Mesodermal cell (in vitro differentiated cells): ENCODE data around the gene DOCK2.

Experiments used
- H3K27ac ChIP-seq: 2 replicates; pipeline ENCODE4 v1.7.0; 2013; ENCODE audit warnings: mild to moderate bottlenecking, low read depth, low read length, moderate library complexity; ENCODE audit not compliant: severe bottlenecking
- H3K36me3 ChIP-seq: 2 replicates; pipeline ENCODE4 v1.7.1; 2013; ENCODE audit warnings: mild to moderate bottlenecking, low read length, moderate library complexity; ENCODE audit not compliant: control insufficient read depth, insufficient read depth
- H3K4me1 ChIP-seq: one replicate; pipeline ENCODE4 v1.7.1; 2013; ENCODE audit warnings: mild to moderate bottlenecking, low read length; ENCODE audit not compliant: insufficient read depth, control insufficient read depth, poor library complexity, severe bottlenecking
- H3K4me3 ChIP-seq: 2 replicates; pipeline ENCODE4 v1.7.0; 2013; ENCODE audit warnings: low read length, control low read depth, mild to moderate bottlenecking; ENCODE audit not compliant: insufficient read depth, poor library complexity, severe bottlenecking; ENCODE audit errors: extremely low read depth
- H3K9me3 ChIP-seq: 2 replicates; pipeline ENCODE4 v1.7.1; 2013; ENCODE audit warnings: mild to moderate bottlenecking, low read length, moderate library complexity; ENCODE audit not compliant: control insufficient read depth
- WGBS, 2 experiments: methylation state at CpG; one replicate each; pipeline ENCODE4 v1.1.5; 2013; ENCODE audit warnings: missing lambda C conversion rate in 2 of 2; ENCODE audit not compliant: insufficient coverage in 2 of 2; 5-methylcytosine and 5-hydroxymethylcytosine counted together

Gene DOCK2

GRCh38 chr5:169993485-169993790, 356.4 kb downstream of the DOCK2 start:
- Histone ChIP-seq H3K4me1 (peaks cover 5% of the 10 kb centered on the region), H3K4me3 (no peak overlapping the region), H3K9me3 (no peaks in the 10 kb centered on the region), H3K27ac (no peak overlapping the region), H3K36me3 (no peaks in the 10 kb centered on the region)
- 83 to 100% methylated on average over 1 to 2 of the region's 2 CpGs for WGBS, 2 experiments

DNA sequence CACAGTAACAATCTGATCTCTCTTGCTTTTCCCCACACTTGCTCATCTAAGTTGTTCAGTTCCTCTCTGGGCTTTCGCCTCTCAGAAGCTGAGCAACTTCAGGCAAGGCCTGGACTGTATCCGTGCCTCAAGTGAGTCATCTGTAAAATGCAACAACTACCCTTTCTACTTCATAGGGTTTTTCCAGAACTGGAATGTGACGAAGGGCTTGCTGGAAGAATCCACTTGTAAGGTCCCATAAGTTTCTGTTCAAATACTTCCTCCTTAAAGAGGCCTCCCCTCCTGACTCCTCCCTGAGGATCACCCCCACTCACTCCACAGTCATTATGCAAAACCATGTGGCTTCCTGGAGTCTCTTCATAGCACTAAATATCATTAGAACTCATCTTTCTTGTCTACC, 360.7 kb downstream of the DOCK2 start:
- 92 to 100% methylated on average over 3 of the region's 3 CpGs for WGBS, 2 experiments
- Histone ChIP-seq H3K4me3 (no peak overlapping the region), H3K4me1 (peaks cover 5% of the 10 kb centered on the region), H3K9me3 (no peaks in the 10 kb centered on the region), H3K36me3 (no peaks in the 10 kb centered on the region), H3K27ac (no peak overlapping the region)

DNA sequence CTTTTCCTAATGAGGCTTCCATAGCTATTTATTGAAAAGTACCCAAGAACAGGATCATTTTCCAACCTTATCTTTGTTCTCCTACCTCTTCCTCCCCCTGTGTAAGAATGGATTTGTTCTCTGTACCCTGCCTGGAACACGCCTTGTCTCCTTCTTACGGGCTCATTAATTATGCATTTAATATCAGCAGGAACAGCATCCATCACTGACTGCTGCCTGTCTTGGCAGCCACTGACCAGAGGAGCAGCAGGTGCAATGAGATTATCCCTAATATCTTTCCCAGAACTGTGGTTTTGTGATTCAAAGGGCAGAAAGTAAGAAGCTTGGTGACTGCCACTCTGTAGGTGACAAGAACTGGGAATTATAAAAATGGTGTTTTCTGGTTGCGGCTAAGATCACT, 362.5 kb downstream of the DOCK2 start:
- Histone ChIP-seq H3K4me1 (peaks cover 3% of the 10 kb centered on the region), H3K9me3 (no peaks in the 10 kb centered on the region), H3K4me3 (no peak overlapping the region), H3K36me3 (no peaks in the 10 kb centered on the region), H3K27ac (no peak overlapping the region)
- 79 to 100% methylated on average over 1 to 3 of the region's 3 CpGs for WGBS, 2 experiments

DNA sequence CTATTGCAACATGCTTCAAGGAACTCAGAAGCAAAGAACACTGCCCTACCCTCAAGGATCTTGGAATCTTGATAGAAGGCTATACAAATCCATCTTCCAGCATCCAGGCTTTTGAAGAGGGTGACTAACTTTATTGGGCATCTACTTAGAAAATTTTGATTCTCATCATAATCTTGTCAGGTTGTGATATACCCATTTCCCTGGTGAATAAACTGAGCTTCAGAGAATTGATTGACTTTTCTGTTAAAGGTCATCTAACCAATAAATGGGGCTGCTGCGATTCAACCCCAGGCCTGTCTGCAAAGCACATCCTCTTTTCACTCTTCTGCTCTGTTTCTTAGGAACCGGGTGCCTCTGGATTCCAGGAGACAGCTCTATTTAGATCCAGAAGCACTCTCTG, 363.1 kb downstream of the DOCK2 start:
- Histone ChIP-seq H3K9me3 (no peaks in the 10 kb centered on the region), H3K36me3 (no peaks in the 10 kb centered on the region), H3K4me3 (no peak overlapping the region), H3K27ac (no peak overlapping the region), H3K4me1 (peaks cover 3% of the 10 kb centered on the region)
- 83 to 90% methylated on average over 1 to 2 of the region's 2 CpGs for WGBS, 2 experiments

DNA sequence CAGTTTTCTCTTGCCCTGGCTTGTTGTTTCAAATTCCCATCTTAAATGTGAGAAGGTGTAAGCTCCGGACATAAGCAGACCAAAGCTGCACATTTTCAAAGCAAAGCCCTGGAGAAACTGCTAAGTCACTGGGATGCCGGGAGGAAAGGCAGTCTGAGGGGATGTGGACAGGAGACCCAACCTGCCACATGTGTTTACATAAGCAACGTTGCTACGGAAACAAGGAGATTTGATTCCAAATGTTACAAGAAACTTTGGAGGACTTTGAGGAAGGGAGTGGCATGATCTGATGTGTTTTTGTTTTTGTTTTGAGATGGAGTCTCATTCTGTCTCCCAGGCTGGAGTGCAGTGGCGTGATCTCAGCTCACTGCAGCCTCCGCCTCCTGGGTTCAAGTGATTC, 368.9 kb downstream of the DOCK2 start:
- H3K27ac ChIP-seq, result no peak overlapping the region
- no peaks in the 10 kb centered on the region for H3K4me1 ChIP-seq
- 84 to 92% methylated on average over 4 of the region's 6 CpGs for WGBS, 2 experiments
- H3K9me3 ChIP-seq, result no peaks in the 10 kb centered on the region
- no peaks in the 10 kb centered on the region for H3K36me3 ChIP-seq
- no peak overlapping the region for H3K4me3 ChIP-seq

DNA sequence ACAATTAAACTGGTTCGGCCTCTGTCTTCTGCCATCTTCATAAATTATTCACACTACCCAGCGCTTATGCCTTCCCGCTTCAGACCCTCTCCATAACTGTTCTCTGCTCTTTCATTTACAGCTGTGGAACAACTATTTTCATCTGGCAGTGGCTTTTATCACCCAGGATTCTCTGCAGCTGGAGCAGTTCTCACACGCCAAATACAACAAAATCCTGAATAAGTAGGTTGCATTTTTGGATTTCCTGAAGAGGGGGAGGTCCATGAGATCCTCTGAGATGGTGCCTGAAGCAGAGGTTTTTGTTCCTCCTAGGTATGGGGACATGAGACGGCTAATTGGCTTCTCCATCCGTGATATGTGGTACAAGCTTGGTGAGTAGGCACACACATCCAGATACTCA, 371.3 kb downstream of the DOCK2 start:
- WGBS, 2 experiments, result 98 to 100% methylated on average over 3 of the region's 6 CpGs
- Histone ChIP-seq H3K4me1 (no peaks in the 10 kb centered on the region), H3K27ac (no peak overlapping the region), H3K4me3 (no peak overlapping the region), H3K9me3 (no peaks in the 10 kb centered on the region), H3K36me3 (no peaks in the 10 kb centered on the region)

GRCh38 chr5:170010595-170010994, 373.5 kb downstream of the DOCK2 start:
- no peaks in the 10 kb centered on the region for H3K9me3 ChIP-seq
- 74 to 90% methylated on average over 2 to 3 of the region's 4 CpGs for WGBS, 2 experiments
- H3K4me1 ChIP-seq, result no peaks in the 10 kb centered on the region
- H3K27ac ChIP-seq, result no peak overlapping the region
- H3K4me3 ChIP-seq, result no peak overlapping the region
- H3K36me3 ChIP-seq, result no peaks in the 10 kb centered on the region

DNA sequence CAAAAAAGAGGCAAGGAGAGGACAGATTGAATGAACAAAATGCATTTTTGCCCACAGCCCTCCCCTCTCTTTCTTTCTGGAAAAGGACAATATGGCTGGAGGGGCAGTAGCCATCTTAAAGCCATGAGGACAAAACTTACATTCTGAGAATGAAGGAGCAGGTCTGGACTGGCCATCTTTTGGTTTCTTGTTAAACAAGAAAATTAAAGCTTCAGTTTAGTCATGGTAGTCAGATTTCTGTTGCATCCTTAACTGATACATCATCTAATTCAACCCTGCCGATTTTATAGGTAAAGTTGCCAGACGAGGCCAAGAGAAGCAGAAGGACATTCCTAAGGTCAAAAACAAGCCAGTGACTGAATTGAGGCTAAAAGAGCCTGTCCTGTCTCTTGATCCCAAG, 374.7 kb downstream of the DOCK2 start:
- WGBS, 2 experiments, result 92 to 100% methylated on average over 1 to 2 of the region's 2 CpGs
- no peaks in the 10 kb centered on the region for H3K4me1 ChIP-seq
- no peak overlapping the region for H3K27ac ChIP-seq
- no peaks in the 10 kb centered on the region for H3K9me3 ChIP-seq
- H3K36me3 ChIP-seq, result no peaks in the 10 kb centered on the region
- H3K4me3 ChIP-seq, result no peak overlapping the region

DNA sequence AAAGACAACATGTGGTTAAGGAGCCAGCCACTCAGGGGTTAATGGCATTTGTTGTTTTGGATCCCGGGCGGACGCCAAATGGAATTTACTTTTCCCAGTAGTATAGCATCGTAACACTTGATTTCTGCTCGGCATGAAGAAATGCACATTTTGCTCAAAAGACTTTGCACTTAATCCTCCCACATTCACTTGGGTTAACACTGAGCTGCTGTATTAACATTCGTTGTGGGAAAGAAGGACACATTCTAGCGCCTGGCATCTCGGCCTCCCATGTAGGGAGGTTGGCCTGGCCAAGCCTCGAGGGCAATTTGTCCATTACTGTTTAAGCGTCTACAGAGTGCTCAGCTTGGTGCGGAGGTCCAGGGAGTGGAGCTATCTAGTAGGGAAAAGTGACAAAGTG, 375.5 kb downstream of the DOCK2 start:
- no peak overlapping the region for H3K27ac ChIP-seq
- H3K4me3 ChIP-seq, result no peak overlapping the region
- no peaks in the 10 kb centered on the region for H3K9me3 ChIP-seq
- no peaks in the 10 kb centered on the region for H3K36me3 ChIP-seq
- no peaks in the 10 kb centered on the region for H3K4me1 ChIP-seq
- 84 to 87% methylated on average over 10 to 11 of the region's 11 CpGs for WGBS, 2 experiments

DNA sequence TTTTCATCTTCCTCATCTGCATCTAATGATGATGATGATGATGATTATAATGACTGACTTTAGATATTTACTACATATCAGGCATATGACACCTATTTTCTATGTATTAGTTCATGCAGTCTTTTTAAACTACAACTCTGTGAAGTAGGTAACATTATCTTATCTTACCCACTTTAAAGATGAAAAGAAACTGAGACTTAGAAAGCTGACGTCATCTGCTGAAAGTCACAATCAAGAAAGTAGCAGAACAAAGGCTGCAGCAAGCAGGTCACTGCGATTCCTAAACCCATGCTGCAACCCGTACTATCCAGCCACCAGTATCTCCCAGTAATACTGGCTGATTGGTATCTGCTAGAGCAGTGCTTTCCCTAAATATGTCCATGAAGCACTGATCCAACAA, 383.3 kb downstream of the DOCK2 start:
- no peaks in the 10 kb centered on the region for H3K9me3 ChIP-seq
- no peak overlapping the region for H3K4me3 ChIP-seq
- no peaks in the 10 kb centered on the region for H3K36me3 ChIP-seq
- H3K4me1 ChIP-seq, result no peaks in the 10 kb centered on the region
- 82 to 88% methylated on average over 1 to 3 of the region's 3 CpGs for WGBS, 2 experiments
- no peak overlapping the region for H3K27ac ChIP-seq

DNA sequence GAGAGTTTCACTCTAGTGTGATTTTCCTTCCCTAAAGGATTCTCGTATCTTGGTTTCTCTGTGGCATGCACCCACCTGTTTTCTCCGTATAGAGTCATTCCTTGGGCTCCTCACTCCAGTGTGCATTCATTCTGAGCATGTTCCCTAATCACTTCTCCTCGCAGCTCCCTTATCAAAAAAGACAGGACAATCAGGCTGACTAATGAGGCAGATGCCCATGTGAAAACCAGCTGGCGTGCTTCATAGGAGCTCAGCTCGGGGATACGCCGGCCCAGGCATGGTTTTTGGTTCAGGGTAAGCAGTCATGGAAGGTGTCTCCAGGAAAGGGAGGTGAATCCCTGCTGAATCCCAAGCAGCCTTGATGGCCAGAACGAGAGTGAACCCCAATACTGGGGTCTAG, 384.4 kb downstream of the DOCK2 start:
- Histone ChIP-seq H3K4me3 (no peak overlapping the region), H3K36me3 (no peaks in the 10 kb centered on the region), H3K4me1 (no peaks in the 10 kb centered on the region), H3K27ac (no peak overlapping the region), H3K9me3 (no peaks in the 10 kb centered on the region)
- WGBS, 2 experiments, result 94 to 96% methylated on average over 7 to 8 of the region's 8 CpGs

DNA sequence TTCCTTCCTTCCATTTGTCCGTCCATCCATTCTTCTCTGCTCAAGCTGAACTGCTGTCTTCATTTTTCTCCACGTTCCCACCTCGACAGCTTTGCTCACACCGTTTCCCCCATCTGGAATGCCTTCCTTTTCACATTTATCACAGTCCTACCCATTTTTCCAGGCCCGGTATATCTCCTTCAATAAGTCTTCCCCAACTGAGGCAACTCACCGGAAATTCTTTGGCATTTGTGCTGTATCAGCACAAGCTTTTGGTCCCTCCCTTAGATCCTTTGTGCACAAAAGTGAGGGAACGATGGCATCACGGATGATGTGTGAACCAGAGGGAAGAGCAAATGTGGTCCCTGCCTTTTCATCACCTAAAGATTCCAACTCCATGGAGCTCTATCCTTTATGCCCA, 388.8 kb downstream of the DOCK2 start:
- Histone ChIP-seq H3K4me3 (no peak overlapping the region), H3K4me1 (no peaks in the 10 kb centered on the region), H3K9me3 (no peaks in the 10 kb centered on the region), H3K27ac (no peak overlapping the region), H3K36me3 (no peaks in the 10 kb centered on the region)
- 89 to 94% methylated on average over 6 to 8 of the region's 8 CpGs for WGBS, 2 experiments
